GM23248 (cell line): Measurements from ENCODE around the gene MGMT. TPM values are rescaled to one million over a fixed set of nuclear protein-coding genes. Genes with fewer than 3 reads are reported as not detected.

Experiments used
- DNase-seq: peaks from one replicate; pipeline ENCODE4 v3.0.0-alpha.2; 2015
- H2AFZ ChIP-seq: fragments of 200-600 bp; sonication (generic); 2 replicates; pipeline ENCODE4 v1.6.1; 2016; ENCODE audit warnings: antibody characterized with exemption
- H3F3A ChIP-seq: fragments of 200-600 bp; sonication (generic); 2 replicates; pipeline ENCODE4 v1.6.1; 2016; ENCODE audit warnings: mild to moderate bottlenecking, antibody characterized with exemption, mixed run types; ENCODE audit not compliant: insufficient read depth
- H3K27ac ChIP-seq: fragments of 200-600 bp; sonication (generic); 2 replicates; pipeline ENCODE4 v1.5.1; 2016; ENCODE audit warnings: mild to moderate bottlenecking
- H3K27me3 ChIP-seq: fragments of 200-600 bp; sonication (generic); replicated peaks from 2 replicates; pipeline ENCODE4 v1.6.1; 2016; ENCODE audit warnings: mild to moderate bottlenecking; ENCODE audit not compliant: insufficient read depth
- H3K36me3 ChIP-seq: fragments of 200-600 bp; sonication (generic); 2 replicates; pipeline ENCODE4 v1.6.1; 2016; ENCODE audit warnings: low read depth, mild to moderate bottlenecking
- H3K4me1 ChIP-seq: fragments of 200-600 bp; sonication (generic); 2 replicates; pipeline ENCODE4 v1.6.1; 2016; ENCODE audit warnings: mild to moderate bottlenecking; ENCODE audit not compliant: insufficient read depth
- H3K4me2 ChIP-seq: fragments of 200-600 bp; sonication (generic); one replicate; pipeline ENCODE4 v1.6.1; 2016; ENCODE audit warnings: mild to moderate bottlenecking; ENCODE audit not compliant: unreplicated experiment
- H3K4me3 ChIP-seq: fragments of 200-600 bp; sonication (generic); 2 replicates; pipeline ENCODE4 v1.5.1; 2016; ENCODE audit warnings: mild to moderate bottlenecking
- H3K79me2 ChIP-seq: fragments of 200-600 bp; sonication (generic); 2 replicates; pipeline ENCODE4 v1.6.1; 2016; ENCODE audit warnings: mild to moderate bottlenecking; ENCODE audit not compliant: insufficient read depth
- H3K9ac ChIP-seq: fragments of 200-600 bp; sonication (generic); 2 replicates; pipeline ENCODE4 v1.6.1; 2016; ENCODE audit warnings: mild to moderate bottlenecking
- H3K9me2 ChIP-seq: fragments of 200-600 bp; sonication (generic); 2 replicates; pipeline ENCODE4 v1.6.1; 2016; ENCODE audit warnings: mixed run types, mild to moderate bottlenecking, moderate library complexity; ENCODE audit not compliant: insufficient read depth
- H3K9me3 ChIP-seq: fragments of 200-600 bp; sonication (generic); one replicate; pipeline ENCODE4 v1.6.1; 2017; ENCODE audit warnings: low read depth
- H4K20me1 ChIP-seq: fragments of 200-600 bp; sonication (generic); 2 replicates; pipeline ENCODE4 v1.6.0; 2016; ENCODE audit not compliant: insufficient read depth
- EZH2 ChIP-seq: fragments of 200-600 bp; sonication (generic); IDR thresholded peaks from 2 replicates; pipeline ENCODE4 v1.6.1; 2018; ENCODE audit warnings: antibody characterized with exemption, mild to moderate bottlenecking; ENCODE audit not compliant: insufficient read depth, poor library complexity, severe bottlenecking
- EZH2phosphoT487 ChIP-seq: fragments of 200-600 bp; sonication (generic); IDR thresholded peaks from 2 replicates; pipeline ENCODE4 v1.6.1; 2018; ENCODE audit warnings: antibody characterized with exemption, moderate library complexity, mild to moderate bottlenecking, low read depth; ENCODE audit not compliant: insufficient read depth
- WGBS, 2 experiments: methylation state at CpG; one replicate each; pipeline ENCODE4 v1.1.6; 2015 to 2017; ENCODE audit warnings: low lambda C conversion rate in 2 of 2, low coverage in 1 of 2; ENCODE audit errors: missing lambda C conversion rate in 2 of 2; 5-methylcytosine and 5-hydroxymethylcytosine counted together
- in situ Hi-C: fragments of 300-500 bp; cut with MboI; formaldehyde crosslinking; loops from 2 replicates; pipeline ENCODE4 v1.15.0; 2020
- polyA plus RNA-seq: library from polyadenylated mRNA; unstranded; fragments of >200 nt; fragmentation: Nextera tagmentation; extraction: Ambion mirVana; gene quantifications from 2 replicates; pipeline ENCODE4 v1.2.1, GENCODE V29; 2016
- total RNA-seq: library from RNA; depleted of rRNA; stranded (reverse); fragments of >200 nt; shearing (Covaris generic); gene quantifications from 2 replicates; pipeline ENCODE4 v1.2.3, GENCODE V29; 2014

MGMT gene
- total and polyA plus RNA-seq, 2 experiments from 2014 or later: 28.5 to 35.1 TPM

DNA sequence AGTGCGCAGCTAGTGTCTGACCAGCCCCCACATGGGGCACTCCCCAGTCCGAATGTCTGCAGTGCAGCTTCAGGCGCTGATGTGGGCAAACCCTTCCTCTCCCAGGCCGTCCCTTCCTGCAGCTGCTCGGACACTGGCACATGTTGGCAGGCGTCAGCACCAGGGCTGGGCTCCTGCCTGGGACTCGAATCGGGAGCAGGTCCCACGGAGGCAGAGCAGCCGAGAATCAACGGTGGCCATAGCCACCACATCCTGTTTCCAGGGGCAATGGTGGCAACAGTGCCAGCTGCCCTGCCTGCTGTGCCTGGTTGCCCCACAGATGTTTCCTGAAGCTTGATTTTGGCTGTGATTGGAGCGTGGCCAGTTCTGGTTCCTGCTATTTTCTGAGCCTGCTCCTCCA lies 65.8 kb downstream of the MGMT start:
- Histone ChIP-seq H3K4me3 (no peak overlapping the region), H3F3A (0 out of 2 replicates have a peak, but pooled peaks cover 7% of the 10 kb centered on the region), H3K9me2 (no peaks in the 10 kb centered on the region), H3K36me3 (no peaks in the 10 kb centered on the region), H3K27ac (no peak overlapping the region), H3K4me1 (peaks cover 9% of the 10 kb centered on the region), H4K20me1 (no peaks in the 10 kb centered on the region), H3K79me2 (no peaks in the 10 kb centered on the region), H3K27me3 (no peaks in the 10 kb centered on the region), H3K9me3 (no peaks in the 10 kb centered on the region), H2AFZ (no peak overlapping the region), H3K9ac (no peak overlapping the region), H3K4me2 (no peak overlapping the region)
- TF ChIP-seq EZH2phosphoT487 (no peak), EZH2 (no peak)
- no peak for DNase-seq
- in situ Hi-C loops: no loop called here
- 97% methylated on average over 12 of the region's 12 CpGs for WGBS, 2 experiments

DNA sequence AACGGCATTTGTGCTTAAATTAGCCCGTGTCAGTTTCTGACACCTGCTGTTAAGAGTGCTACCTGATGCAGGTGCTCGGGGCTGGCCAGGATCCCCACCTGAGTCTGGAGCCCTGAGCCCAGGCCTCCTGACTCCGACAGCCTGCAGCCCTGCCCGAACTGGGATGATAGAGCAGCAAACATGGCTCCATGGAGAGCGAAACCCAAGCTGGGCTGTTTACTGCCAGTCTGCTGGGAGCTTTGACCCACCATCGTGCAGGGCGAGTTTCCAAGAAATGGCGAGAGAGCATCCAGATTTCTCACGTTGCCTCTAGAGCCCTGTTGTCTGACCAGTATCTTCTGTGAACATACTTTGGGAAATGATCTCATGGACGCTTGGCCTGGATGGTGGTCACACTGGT lies 66.2 kb downstream of the MGMT start:
- H3K9me2 ChIP-seq: no peaks in the 10 kb centered on the region
- no peaks in the 10 kb centered on the region for H4K20me1 ChIP-seq
- no peaks in the 10 kb centered on the region for H3K79me2 ChIP-seq
- H3F3A ChIP-seq: 0 out of 2 replicates have a peak, but pooled peaks cover 7% of the 10 kb centered on the region
- no peak for DNase-seq
- H3K4me3 ChIP-seq: no peak overlapping the region
- 90 to 93% methylated on average over 11 of the region's 11 CpGs for WGBS, 2 experiments
- H3K4me2 ChIP-seq: no peak overlapping the region
- no peak overlapping the region for H2AFZ ChIP-seq
- H3K27me3 ChIP-seq: no peaks in the 10 kb centered on the region
- no peak overlapping the region for H3K9ac ChIP-seq
- H3K4me1 ChIP-seq: peaks cover 6% of the 10 kb centered on the region; the same call in 1 of the 2 replicates
- in situ Hi-C loops: no loop called here
- TF ChIP-seq EZH2phosphoT487 (no peak), EZH2 (no peak)
- no peak overlapping the region for H3K27ac ChIP-seq
- H3K9me3 ChIP-seq: no peaks in the 10 kb centered on the region
- H3K36me3 ChIP-seq: no peaks in the 10 kb centered on the region

DNA sequence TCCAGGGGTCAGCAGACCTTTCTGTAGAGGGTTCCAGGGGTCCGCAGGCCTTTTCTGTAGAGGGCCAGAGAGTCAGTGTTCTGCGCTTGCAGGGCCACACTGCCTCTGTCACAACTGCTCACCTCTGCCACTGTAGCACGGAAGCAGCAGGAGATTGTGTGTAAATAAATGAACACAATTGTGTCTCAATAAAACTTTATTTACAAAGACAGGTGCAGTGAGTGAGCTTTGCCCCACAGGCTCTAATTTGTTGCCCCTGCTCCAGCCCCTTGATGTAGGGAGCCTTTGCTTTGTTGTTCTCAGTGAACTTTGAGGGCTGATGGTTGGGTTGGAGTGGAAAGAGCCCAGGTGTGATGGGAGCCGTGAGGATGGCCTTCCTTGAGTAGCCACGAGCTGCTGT lies 67.8 kb downstream of the MGMT start:
- no peak overlapping the region for H3K27ac ChIP-seq
- in situ Hi-C loops: no loop called here
- no peak overlapping the region for H3K4me2 ChIP-seq
- no peaks in the 10 kb centered on the region for H3K9me2 ChIP-seq
- TF ChIP-seq EZH2phosphoT487 (no peak), EZH2 (no peak)
- H3K9me3 ChIP-seq: no peaks in the 10 kb centered on the region
- DNase-seq: no peak
- no peaks in the 10 kb centered on the region for H4K20me1 ChIP-seq
- no peaks in the 10 kb centered on the region for H3K79me2 ChIP-seq
- no peak overlapping the region for H2AFZ ChIP-seq
- peaks cover 6% of the 10 kb centered on the region; the same call in 1 of the 2 replicates for H3K4me1 ChIP-seq
- H3K9ac ChIP-seq: no peak overlapping the region
- WGBS, 2 experiments: 95% methylated on average over 5 of the region's 5 CpGs
- H3K27me3 ChIP-seq: no peaks in the 10 kb centered on the region
- no peaks in the 10 kb centered on the region for H3K36me3 ChIP-seq
- 0 out of 2 replicates have a peak, but pooled peaks cover 6% of the 10 kb centered on the region for H3F3A ChIP-seq
- no peak overlapping the region for H3K4me3 ChIP-seq

GRCh38 chr10:129536336-129536735 lies 69.3 kb downstream of the MGMT start:
- no peaks in the 10 kb centered on the region for H3K9me3 ChIP-seq
- H3K9ac ChIP-seq: no peak overlapping the region
- in situ Hi-C loops: no loop called here
- H3F3A ChIP-seq: no peaks in the 10 kb centered on the region
- H3K4me1 ChIP-seq: peaks cover 6% of the 10 kb centered on the region; the same call in 1 of the 2 replicates
- no peak overlapping the region for H2AFZ ChIP-seq
- no peak overlapping the region for H3K4me2 ChIP-seq
- no peaks in the 10 kb centered on the region for H3K9me2 ChIP-seq
- TF ChIP-seq EZH2phosphoT487 (no peak), EZH2 (no peak)
- no peaks in the 10 kb centered on the region for H3K36me3 ChIP-seq
- no peaks in the 10 kb centered on the region for H4K20me1 ChIP-seq
- DNase-seq: no peak
- no peak overlapping the region for H3K27ac ChIP-seq
- 93 to 94% methylated on average over 16 of the region's 16 CpGs for WGBS, 2 experiments
- H3K4me3 ChIP-seq: no peak overlapping the region
- H3K79me2 ChIP-seq: no peaks in the 10 kb centered on the region
- H3K27me3 ChIP-seq: no peaks in the 10 kb centered on the region

DNA sequence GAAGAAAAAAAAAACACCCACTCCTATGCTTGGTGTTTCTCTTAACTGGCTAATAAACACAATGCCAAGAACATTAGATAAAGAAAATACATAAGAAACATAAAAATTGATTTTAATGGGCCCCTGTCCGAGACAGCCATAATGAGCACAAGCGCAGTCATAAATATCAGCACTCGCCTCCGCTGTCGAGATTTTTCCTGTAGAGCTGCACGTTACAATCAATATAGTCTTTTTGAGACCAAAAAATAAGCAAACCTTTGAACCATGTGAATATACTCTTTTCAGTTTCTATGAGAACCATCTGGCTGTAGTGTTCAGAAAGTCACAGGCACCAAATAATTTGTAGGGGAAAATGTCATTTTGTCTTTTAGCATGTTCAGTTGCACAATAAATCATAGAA lies 70.1 kb downstream of the MGMT start:
- H3F3A ChIP-seq: no peaks in the 10 kb centered on the region
- H3K79me2 ChIP-seq: no peaks in the 10 kb centered on the region
- TF ChIP-seq EZH2phosphoT487: no peak
- TF ChIP-seq EZH2: no peak
- peaks cover 2% of the 10 kb centered on the region; the same call in 1 of the 2 replicates for H3K4me1 ChIP-seq
- H3K9me3 ChIP-seq: no peaks in the 10 kb centered on the region
- no peak overlapping the region for H3K27ac ChIP-seq
- H3K4me3 ChIP-seq: no peak overlapping the region
- H3K27me3 ChIP-seq: no peaks in the 10 kb centered on the region
- WGBS, 2 experiments: 93 to 94% methylated on average over 6 of the region's 6 CpGs
- no peaks in the 10 kb centered on the region for H4K20me1 ChIP-seq
- in situ Hi-C loops: no loop called here
- no peaks in the 10 kb centered on the region for H3K9me2 ChIP-seq
- H3K4me2 ChIP-seq: no peak overlapping the region
- DNase-seq: no peak
- no peak overlapping the region for H3K9ac ChIP-seq
- no peak overlapping the region for H2AFZ ChIP-seq
- no peaks in the 10 kb centered on the region for H3K36me3 ChIP-seq
